OCI-LY1 (cell line): ENCODE measurements around the gene JMJD1C.

Source experiments
- H2AFZ ChIP-seq: fragments of 200-600 bp; sonication (generic), shearing (Covaris generic); 2 replicates; pipeline ENCODE4 v1.6.0; 2014; ENCODE audit warnings: antibody characterized with exemption, mild to moderate bottlenecking, low read length
- H3F3A ChIP-seq: fragments of 200-600 bp; sonication (generic), shearing (Covaris generic); 2 replicates; pipeline ENCODE4 v1.6.0; 2014; ENCODE audit warnings: mild to moderate bottlenecking, antibody characterized with exemption, low read length, moderate library complexity; ENCODE audit not compliant: insufficient read depth
- H3K27ac ChIP-seq: fragments of 200-600 bp; sonication (generic); 2 replicates; pipeline ENCODE4 v1.5.1; 2014; ENCODE audit warnings: low read length, mixed run types, mild to moderate bottlenecking, low read depth; ENCODE audit not compliant: poor library complexity, severe bottlenecking
- H3K27me3 ChIP-seq: fragments of 200-600 bp; sonication (generic); 2 replicates; pipeline ENCODE4 v1.6.0; 2014; ENCODE audit warnings: antibody characterized with exemption, mild to moderate bottlenecking, low read length, moderate library complexity; ENCODE audit not compliant: insufficient read depth
- H3K36me3 ChIP-seq: fragments of 200-600 bp; sonication (generic); 2 replicates; pipeline ENCODE4 v1.6.1; 2014; ENCODE audit warnings: mild to moderate bottlenecking, antibody characterized with exemption, low read length, moderate library complexity, mixed read lengths; ENCODE audit not compliant: insufficient read depth
- H3K4me1 ChIP-seq: fragments of 200-600 bp; sonication (generic); 2 replicates; pipeline ENCODE4 v1.5.1; 2014; ENCODE audit warnings: mild to moderate bottlenecking, low read length, moderate library complexity; ENCODE audit not compliant: insufficient read depth, severe bottlenecking
- H3K4me2 ChIP-seq: fragments of 200-600 bp; sonication (generic), shearing (Covaris generic); 2 replicates; pipeline ENCODE4 v1.6.1; 2014; ENCODE audit warnings: low read length
- H3K4me3 ChIP-seq: fragments of 200-600 bp; sonication (generic); 2 replicates; pipeline ENCODE4 v1.5.1; 2014; ENCODE audit warnings: low read length, low read depth, mild to moderate bottlenecking, mixed read lengths; ENCODE audit not compliant: poor library complexity, severe bottlenecking
- H3K79me2 ChIP-seq: fragments of 200-600 bp; shearing (Covaris generic); 2 replicates; pipeline ENCODE4 v1.6.1; 2016; ENCODE audit warnings: mixed run types, low read length, mixed read lengths; ENCODE audit not compliant: insufficient read depth
- H3K9ac ChIP-seq: fragments of 200-600 bp; sonication (generic), shearing (Covaris generic); 2 replicates; pipeline ENCODE4 v1.6.1; 2014; ENCODE audit warnings: mild to moderate bottlenecking, low read length, mixed read lengths
- H3K9me2 ChIP-seq: fragments of 200-600 bp; sonication (generic), shearing (Covaris generic); 2 replicates; pipeline ENCODE4 v1.6.1; 2014; ENCODE audit warnings: low read depth, mild to moderate bottlenecking, low read length, mixed read lengths
- H3K9me3 ChIP-seq: fragments of 200-600 bp; shearing (Covaris generic); 2 replicates; pipeline ENCODE4 v1.6.1; 2014; ENCODE audit warnings: low read length, mixed read lengths
- H4K20me1 ChIP-seq: fragments of 200-600 bp; sonication (generic), shearing (Covaris generic); 2 replicates; pipeline ENCODE4 v1.6.0; 2016; ENCODE audit warnings: mild to moderate bottlenecking, low read length; ENCODE audit not compliant: insufficient read depth
- EZH2 ChIP-seq: fragments of 200-600 bp; sonication (generic), shearing (Covaris generic); IDR thresholded peaks from 2 replicates; pipeline ENCODE4 v1.8.0; 2017; ENCODE audit warnings: borderline replicate concordance, mixed run types, mild to moderate bottlenecking, antibody characterized with exemption, low read length, moderate library complexity, mixed read lengths
- TF ChIP-seq, protein P1 (sequence below): fragments of 200-600 bp; sonication (generic), shearing (Covaris generic); IDR thresholded peaks from 2 replicates; pipeline ENCODE4 v1.5.1; 2017; ENCODE audit warnings: mild to moderate bottlenecking, antibody characterized with exemption, low read length, moderate library complexity, mixed read lengths

The JMJD1C gene

DNA sequence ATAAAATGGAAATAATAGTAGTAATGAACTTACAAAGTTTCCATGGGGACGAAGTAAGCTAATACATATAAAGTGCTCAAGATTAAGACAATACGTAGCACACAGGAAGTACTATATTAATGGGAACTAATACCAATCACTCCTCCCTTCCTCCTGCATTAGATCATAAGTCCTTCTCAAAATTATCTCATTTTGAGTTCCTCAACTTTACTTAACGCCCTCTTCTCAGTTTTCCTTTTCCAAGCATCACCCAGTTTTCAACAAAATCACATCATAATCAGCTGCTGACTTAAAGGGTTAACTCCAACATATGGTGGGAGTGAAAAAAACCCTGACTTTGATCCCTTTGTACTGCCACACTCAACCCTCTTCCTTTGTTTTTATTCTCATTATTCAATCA lies 24.4 kb downstream of the JMJD1C start:
- Histone ChIP-seq H3K9me2 (no peaks in the 10 kb centered on the region), H2AFZ (no peak overlapping the region), H3K9me3 (no peaks in the 10 kb centered on the region), H3K79me2 (peaks cover 32% of the 10 kb centered on the region), H3F3A (no peaks in the 10 kb centered on the region), H3K27me3 (no peaks in the 10 kb centered on the region), H3K4me1 (no peaks in the 10 kb centered on the region), H3K4me3 (no peak overlapping the region), H4K20me1 (no peaks in the 10 kb centered on the region), H3K36me3 (no peaks in the 10 kb centered on the region), H3K27ac (no peak overlapping the region), H3K9ac (no peak overlapping the region), H3K4me2 (no peak overlapping the region)
- TF ChIP-seq EZH2, result no peak
- TF ChIP-seq, protein P1, sequence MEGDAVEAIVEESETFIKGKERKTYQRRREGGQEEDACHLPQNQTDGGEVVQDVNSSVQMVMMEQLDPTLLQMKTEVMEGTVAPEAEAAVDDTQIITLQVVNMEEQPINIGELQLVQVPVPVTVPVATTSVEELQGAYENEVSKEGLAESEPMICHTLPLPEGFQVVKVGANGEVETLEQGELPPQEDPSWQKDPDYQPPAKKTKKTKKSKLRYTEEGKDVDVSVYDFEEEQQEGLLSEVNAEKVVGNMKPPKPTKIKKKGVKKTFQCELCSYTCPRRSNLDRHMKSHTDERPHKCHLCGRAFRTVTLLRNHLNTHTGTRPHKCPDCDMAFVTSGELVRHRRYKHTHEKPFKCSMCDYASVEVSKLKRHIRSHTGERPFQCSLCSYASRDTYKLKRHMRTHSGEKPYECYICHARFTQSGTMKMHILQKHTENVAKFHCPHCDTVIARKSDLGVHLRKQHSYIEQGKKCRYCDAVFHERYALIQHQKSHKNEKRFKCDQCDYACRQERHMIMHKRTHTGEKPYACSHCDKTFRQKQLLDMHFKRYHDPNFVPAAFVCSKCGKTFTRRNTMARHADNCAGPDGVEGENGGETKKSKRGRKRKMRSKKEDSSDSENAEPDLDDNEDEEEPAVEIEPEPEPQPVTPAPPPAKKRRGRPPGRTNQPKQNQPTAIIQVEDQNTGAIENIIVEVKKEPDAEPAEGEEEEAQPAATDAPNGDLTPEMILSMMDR, result no peak

DNA sequence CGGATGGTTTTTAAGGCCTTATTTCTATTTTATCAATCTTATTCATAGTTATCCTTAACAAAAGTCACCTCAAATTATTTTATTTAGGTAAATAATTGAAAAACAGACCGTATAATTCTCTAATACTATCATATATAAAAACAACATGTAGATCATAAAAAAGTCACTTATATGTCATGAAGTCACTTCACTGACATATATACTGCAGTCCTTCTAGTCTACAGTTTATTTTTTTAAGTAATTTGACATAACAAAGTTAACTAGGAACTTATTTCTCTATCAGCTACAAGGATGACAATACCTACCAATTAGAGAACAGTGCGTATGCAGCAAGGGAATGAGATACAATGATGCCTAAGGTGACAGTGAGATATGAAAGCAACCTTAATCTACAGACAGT lies 26.2 kb downstream of the JMJD1C start:
- H3K9me3 ChIP-seq, result no peaks in the 10 kb centered on the region
- H4K20me1 ChIP-seq, result no peaks in the 10 kb centered on the region
- peaks cover 7% of the 10 kb centered on the region for H3K4me1 ChIP-seq
- H2AFZ ChIP-seq, result no peak overlapping the region
- peaks cover 46% of the 10 kb centered on the region for H3K79me2 ChIP-seq
- no peaks in the 10 kb centered on the region for H3K36me3 ChIP-seq
- H3K4me3 ChIP-seq, result no peak overlapping the region
- H3K4me2 ChIP-seq, result no peak overlapping the region
- H3F3A ChIP-seq, result no peaks in the 10 kb centered on the region
- no peak overlapping the region for H3K27ac ChIP-seq
- H3K9me2 ChIP-seq, result no peaks in the 10 kb centered on the region
- TF ChIP-seq, protein P1, result no peak
- TF ChIP-seq EZH2, result no peak
- H3K27me3 ChIP-seq, result no peaks in the 10 kb centered on the region
- no peak overlapping the region for H3K9ac ChIP-seq

DNA sequence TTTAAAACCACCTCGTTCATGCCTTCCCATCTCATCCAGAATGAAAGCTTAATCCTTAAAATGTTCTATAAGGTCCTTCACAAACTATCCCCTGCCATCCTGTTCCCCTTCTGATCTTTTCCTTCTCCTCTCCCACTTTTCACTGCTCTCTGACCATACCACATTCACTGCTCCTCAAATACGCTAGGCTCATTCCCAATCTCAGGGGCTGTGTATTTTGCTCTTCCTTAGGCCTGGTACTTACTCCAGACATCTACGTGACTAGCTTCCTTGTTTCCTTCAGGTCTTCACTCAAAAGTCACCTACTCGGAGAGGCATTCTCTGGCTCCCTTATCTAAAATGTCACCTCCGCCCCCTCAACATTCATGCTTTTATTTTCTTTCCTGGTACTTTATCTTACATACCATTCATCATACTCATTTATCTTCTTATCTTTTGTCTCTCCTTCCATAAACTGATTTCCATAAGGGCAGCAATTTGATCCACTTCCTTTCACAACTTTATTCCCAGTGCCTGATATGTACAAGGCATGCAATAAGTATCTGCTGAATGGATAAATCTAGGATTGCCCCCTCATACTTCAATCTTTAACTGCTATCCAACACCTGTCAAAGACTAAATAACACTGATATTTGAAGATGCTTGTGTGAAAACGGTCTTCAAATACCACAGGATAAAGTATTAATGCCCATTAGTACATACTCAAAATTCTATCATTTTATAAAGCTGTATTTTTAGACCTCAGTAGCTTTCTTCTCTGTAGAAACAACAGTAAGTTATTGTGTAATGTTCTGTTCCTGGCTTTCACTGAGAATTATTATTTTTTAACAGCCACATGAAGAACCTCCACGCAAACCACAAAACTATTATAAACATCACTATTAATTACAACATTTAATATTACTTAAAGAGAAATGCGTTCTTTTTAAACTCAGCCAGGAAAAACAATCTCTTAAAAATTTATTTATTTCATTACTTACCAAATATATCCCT lies 27.0 kb downstream of the JMJD1C start:
- Histone ChIP-seq H3K27me3 (no peaks in the 10 kb centered on the region), H3K36me3 (no peaks in the 10 kb centered on the region), H3K27ac (no peak overlapping the region), H3K4me2 (no peak overlapping the region), H3K4me1 (peaks cover 10% of the 10 kb centered on the region), H3K9ac (no peak overlapping the region), H3K79me2 (peaks cover 54% of the 10 kb centered on the region), H3K4me3 (no peak overlapping the region), H3K9me3 (no peaks in the 10 kb centered on the region), H3K9me2 (no peaks in the 10 kb centered on the region), H3F3A (no peaks in the 10 kb centered on the region), H2AFZ (no peak overlapping the region), H4K20me1 (no peaks in the 10 kb centered on the region)
- no peak for TF ChIP-seq EZH2
